ENCODE data around the gene TBC1D17.
"Not testable (repeated sequence)": the region's sequence is repeated elsewhere in the genome, so short reads cannot be mapped to it uniquely, and the experiment has no call there.

Gene TBC1D17

DNA sequence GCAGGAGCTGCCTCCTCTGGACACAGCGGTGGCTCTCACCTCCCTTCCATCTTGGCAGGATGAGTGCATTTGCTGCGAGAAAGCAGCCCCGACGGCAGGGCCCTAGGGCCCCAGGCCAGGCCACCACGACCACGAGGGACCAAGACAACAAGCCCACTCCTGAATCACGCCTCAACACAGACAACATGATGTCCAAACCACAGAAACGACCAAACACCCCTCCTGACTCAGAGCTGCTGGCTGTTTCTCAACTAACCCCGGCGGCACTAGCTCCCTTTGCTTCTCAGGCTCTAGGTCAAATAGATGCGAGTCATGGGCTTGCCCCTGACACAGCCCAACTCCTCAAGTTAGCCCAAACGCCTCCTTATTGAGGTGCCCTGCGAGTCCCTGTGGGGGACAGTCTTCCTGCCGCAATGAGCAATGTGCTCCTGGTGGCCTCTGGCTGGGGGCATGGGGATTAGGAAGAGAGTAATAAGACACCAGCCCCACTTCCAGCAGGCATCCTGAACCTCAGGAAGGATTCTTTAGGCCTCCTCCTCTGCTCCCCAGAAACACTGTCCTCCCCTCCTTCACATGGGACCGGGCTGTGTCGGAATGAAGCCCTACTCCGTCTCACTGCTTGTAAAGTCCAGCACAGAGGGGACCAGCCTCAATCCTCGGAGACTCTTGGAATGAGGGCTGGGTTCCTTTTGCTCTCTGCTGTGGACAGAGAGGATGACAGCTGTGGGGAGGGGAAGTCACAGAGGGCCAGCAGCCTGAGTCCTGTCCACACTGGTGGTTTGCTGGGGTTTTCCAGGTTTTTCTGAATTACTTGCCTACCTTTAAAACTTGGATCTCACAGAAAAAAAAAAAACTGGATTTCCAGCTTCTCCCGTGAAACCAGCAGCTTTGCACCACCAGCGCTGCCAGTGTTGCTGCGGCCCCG is 44.6 kb downstream of the TBC1D17 start:
- no peak for DNase-seq (ENCODE audit: low spot score)

DNA sequence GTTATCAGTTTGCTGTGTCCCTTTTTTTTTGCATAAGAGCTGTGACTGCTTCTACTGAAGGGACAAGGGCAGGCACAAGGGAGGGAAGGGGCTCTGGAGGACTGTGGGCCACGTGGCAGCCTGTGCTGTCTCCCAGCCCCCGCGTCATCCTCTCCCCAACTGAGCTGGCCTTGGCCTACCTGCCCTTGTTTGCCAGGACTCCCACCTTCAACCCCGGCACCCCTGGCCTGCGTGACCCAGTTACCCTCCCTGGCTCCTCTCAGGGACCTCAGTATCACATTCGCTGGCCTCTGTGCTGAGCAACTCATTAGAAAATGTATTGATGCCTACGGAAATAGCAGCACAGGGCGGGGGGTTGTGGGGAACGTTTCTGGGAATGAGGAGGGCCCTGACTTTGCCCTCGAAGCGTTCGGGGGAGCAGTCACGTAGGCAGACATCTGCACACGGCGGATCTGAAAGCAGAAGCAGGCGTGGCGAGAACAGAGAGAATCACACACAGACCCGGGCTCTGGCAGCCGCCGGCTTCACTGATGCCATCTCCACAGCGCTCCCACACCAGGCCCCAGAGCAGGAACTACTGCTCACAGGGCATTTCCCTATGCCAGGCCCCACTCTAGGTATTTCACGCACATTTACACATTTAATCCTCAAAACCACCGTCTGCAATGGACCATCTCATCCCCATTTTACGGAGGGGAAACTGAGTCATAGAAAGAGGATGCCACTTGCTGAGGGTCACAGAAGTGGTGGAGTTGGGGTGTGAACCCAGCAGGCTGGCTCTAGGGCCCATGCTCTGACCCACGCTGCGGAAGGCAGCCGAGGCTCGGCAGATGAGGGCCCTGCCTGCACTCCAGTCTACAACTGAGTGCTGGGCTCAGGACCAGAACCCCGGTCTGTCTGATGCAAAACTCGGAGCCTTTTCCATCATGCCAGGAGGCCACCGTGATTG is 45.8 kb downstream of the TBC1D17 start:
- no peak for DNase-seq (ENCODE audit: low spot score)

DNA sequence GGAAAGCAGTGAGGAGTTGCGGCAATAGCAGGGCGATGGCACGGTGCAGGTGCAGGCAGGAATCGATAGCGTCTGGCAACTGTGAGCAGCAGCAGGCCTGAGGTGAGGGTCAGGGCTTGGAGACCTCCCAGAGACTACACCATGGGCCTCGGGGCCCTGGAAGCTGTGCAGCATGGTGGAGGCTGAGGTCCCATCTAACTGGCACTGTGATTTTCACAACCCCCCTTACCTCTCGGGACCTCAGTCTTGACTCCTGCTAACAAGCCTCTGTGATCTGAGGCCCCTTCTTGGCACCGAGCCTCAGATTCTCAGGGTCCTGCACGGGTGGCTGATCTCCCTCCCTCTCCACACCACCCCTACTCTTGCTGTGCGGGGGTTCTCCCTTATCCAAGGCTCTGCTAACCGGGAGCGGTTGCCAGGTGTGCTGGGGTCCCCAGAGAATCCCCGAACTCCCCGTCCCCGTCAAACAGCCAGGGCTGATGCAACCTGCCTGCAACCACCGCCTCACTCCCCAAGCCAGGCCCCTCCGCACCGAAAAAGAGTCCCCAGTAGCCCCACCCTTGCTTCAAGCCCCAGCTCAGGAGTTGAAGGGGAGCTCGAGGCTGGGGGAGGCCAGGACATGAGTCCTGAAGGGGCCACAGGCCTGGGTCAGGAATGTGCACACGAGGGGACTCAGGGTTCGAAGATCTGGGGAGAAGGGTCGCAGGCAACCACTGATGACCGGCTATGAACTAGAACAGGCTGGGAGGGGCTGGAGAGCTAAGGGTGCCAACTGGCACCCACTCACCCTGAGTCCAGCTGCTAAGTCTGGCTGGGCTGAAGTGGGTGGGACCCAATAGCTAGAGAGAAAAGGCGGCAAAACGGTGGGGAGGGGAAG is 46.7 kb downstream of the TBC1D17 start:
- no peak for DNase-seq (ENCODE audit: low spot score)

DNA sequence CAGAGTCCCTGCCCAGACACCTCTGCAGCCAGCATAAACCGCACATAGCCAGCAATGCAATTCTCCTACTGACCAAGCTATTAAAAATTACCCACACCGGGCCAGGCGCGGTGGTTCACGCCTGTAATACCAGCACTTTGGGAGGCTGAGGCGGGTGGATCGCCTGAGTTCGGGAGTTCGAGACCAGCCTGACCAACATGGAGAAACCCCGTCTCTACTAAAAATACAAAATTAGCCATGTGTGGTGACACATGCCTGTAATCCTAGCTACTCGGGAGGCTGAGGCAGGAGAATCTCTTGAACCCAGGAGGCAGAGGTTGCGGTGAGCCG is 47.3 kb downstream of the TBC1D17 start:
- not testable (repeated sequence) for DNase-seq (ENCODE audit: low spot score)

DNA sequence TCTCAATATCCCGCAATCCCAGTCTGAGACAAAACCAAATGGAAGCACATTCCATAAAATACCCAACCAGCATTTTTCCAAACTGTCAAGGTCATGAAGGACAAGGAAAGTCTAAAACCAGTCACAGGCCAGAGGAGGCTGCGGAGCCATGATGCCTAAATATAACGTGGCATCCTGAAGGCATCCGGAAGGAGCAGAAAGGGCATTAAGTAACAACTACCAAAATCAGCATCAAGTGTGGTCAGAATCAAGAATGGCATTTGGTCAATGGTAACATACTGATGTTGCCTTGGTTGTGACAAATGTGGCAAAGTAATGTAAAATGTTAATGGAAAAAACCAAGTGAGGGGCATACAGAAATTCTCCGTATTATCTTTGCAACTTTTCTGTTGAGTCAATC is 48.0 kb downstream of the TBC1D17 start:
- DNase-seq (ENCODE audit: low spot score) = no peak

DNA sequence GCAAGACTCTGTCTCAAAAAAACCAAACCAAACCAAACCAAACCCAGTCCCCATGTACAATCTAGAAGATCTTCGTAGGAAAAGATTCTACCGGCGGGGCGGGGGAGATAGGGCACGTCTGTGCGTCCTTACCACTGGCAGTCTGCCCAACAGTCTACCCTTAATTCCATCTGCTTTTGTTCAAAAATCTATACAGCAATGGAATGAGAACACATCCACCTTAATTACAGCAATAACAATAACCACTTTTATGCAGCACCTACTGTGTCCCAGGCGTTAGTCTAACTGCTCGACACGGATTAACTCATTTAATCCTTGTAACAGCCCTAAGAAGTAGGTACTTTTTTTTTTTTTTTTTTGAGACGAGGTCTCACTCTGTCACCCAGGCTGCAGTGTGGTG is 49.0 kb downstream of the TBC1D17 start:
- DNase-seq (ENCODE audit: low spot score) = no peak

DNA sequence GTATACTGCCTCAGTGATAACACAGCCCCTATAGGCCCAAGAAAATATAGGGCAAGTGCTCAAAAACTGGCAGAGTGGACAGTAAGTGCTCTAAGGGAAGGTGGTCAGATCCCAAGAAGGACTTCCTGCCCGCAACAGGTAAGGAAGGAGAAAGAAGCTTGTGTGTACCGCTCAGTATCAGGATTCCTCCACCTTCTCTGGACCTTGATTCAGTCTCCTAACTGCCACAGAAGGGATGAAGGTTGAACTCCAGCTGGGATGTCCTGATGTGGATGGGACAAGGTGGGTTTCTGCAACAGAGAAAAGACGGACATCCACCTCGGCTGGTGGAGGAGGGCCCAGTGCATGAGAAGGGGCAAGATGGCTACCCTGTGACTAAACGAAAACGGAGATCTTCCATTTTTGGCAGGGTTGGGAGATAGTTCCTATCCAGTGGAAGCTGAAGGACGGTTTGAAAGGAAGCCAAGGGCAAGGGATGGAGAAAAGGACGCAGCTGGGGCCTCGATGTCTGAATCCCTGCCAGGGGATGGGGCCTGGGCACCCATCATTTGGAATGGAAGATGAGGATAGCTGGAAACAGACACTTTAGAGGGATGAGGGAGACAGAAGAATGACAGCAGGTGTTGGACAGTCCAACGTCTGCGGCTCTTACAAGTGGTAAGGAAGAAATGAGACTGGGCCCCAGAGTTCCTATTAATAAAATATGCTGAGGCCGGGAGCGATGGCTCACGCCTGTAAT is 50.2 kb downstream of the TBC1D17 start:
- no peak for DNase-seq (ENCODE audit: low spot score)

DNA sequence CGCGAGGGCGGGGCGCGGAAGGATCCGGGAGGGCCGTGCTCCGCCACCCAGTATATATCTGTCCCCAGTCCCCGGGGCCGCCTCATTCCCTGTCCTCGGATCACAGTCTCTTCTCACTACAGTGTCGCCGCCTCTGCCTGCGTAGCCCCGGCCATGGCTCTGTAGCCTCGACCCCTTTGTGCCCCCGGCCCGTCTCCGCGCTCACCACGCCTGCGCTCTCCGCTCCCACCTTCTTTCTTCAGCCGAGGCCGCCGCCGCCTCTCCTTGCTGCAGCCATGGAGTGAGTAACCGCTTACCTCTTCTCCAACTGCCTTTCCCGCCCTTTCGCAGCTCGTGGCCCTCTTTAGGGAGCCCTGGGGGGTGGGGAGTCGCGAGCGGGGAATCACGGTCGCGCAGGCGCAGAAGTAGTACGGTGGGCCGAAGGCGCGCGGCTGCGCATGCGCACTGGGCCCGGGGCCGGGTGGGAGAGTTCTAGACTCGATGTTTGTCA is 51.7 kb downstream of the TBC1D17 start, which contains the start of the genes ATF5 and NUP62:
Gene ATF5, plus strand, starts transcription at position 85 of the 490 bp plus-strand sequence. CDS start 1,646 bp downstream, outside the sequence.
Gene NUP62, minus strand, starts transcription at position 384 of the 490 bp plus-strand sequence. CDS start 19,697 bp downstream, outside the sequence.
- DNase-seq (ENCODE audit: low spot score) = peak; percentile 89

DNA sequence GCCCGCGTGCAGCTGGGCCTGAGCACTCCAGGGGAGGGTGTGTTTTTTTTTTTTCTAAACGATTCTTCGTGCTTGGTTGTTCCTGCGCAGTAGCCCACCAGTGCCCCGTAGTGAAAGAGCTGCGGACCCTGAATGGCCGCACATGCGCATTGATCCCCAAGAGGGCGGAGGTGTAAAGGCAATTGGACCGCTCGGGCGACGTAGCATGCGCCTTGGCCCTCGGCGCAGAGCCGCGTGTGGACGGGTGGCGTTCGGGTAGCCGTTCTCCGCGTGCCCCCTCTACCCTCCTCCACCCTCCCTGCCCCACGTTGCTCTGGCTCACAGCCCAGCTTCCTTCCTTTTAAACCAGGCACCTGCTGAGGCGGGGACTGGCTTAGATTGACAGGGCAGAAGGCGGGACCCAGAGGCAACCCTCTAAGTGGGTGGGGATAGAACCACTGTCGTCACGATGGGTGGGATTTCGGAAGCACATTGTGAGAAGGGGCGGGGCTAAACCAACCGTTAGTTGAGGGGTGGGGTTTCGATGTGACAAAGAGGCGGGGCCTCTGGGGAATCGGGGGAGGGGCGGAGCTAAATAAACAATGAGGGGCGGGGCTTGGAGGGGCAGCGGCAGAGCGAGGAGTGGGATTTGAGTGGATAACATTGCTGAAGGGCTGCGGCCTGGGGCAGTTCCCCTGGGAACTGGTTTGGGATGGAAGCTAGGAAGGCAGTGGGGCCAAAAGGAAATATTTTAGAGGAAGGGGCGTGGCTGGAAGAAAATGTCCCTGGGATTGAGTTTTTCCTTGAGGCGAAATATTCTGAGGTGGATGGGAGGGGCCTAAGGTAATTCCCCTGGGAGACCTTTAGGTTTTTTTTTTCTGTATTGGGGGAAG is 52.3 kb downstream of the TBC1D17 start:
- DNase-seq (ENCODE audit: low spot score) = peak; percentile 94

DNA sequence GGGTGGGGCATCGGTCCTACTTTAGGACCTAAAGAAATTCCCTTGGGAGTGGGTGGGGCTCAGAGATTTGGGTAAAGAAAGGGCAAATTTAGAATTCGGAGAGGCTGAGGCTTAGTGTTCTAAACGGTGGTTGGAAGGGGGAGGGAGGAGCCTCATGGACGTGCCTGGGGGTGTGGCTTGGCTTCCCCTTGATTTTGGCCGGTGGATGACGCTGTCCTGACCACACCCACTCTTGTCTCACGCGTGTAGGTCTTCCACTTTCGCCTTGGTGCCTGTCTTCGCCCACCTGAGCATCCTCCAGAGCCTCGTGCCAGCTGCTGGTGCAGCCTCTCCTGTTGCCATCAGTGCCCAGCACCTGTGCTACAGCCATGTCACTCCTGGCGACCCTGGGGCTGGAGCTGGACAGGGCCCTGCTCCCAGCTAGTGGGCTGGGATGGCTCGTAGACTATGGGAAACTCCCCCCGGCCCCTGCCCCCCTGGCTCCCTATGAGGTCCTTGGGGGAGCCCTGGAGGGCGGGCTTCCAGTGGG is 53.0 kb downstream of the TBC1D17 start:
- DNase-seq (ENCODE audit: low spot score) = no peak

DNA sequence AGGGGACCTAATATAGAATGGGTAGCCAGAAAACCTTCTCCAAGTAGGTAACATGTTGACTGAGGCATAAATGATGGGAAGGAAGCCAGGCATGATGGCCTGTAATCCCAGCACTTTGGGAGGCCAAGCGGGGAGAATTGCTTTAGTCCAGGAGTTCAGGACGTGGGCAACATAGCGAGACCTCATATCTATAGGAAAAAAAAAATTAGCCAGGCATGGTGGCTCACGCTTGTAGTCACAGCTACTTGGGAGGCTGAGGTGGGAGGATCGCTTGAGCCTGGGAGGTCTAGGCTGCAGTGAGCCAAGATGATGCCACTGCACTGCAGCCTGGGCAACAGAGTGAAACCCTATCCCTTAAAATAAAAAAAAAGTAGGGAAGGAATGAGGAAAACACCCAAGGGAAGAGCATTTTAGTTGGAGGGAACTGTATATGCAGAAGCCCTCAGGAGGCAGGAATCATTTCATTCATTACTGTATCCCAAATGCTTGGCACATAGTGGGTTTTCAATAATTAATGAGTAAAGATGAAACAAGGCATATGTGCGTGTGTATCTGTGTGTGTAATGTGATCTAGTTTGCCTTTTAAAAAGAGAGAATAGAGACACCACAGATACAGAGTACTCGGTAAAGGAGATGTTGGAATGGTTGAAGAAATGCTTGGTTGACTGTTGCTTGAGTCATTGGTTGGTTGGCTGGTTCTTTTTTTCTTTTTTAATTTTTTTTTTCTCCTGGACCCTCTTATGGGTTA is 54.0 kb downstream of the TBC1D17 start:
- no peak for DNase-seq (ENCODE audit: low spot score)

DNA sequence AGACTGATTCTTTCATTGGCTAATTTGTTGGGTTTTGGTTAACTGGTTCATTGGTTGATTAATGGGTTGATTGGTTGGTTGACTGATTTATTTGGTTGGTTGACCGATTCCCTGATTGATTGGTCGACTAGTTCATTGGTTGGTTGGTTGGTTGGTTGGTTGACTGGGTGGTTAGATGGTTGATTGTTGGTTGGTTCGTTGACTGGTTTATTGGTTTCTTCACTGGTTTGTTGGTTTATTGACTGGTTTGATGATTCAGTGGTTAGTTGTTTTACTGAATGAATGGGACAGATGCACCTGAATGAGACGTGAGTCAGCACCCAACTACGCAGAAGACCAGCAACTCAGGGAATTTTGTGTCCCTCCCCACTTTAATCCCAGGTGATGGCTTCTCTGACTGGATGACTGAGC is 54.5 kb downstream of the TBC1D17 start:
- DNase-seq (ENCODE audit: low spot score) = no peak

DNA sequence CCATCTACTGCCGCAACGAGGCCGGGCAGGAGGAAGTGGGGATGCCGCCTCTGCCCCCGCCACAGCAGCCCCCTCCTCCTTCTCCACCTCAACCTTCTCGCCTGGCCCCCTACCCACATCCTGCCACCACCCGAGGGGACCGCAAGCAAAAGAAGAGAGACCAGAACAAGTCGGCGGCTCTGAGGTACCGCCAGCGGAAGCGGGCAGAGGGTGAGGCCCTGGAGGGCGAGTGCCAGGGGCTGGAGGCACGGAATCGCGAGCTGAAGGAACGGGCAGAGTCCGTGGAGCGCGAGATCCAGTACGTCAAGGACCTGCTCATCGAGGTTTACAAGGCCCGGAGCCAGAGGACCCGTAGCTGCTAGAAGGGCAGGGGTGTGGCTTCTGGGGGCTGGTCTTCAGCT is 55.2 kb downstream of the TBC1D17 start:
- DNase-seq (ENCODE audit: low spot score) = peak; percentile 30

DNA sequence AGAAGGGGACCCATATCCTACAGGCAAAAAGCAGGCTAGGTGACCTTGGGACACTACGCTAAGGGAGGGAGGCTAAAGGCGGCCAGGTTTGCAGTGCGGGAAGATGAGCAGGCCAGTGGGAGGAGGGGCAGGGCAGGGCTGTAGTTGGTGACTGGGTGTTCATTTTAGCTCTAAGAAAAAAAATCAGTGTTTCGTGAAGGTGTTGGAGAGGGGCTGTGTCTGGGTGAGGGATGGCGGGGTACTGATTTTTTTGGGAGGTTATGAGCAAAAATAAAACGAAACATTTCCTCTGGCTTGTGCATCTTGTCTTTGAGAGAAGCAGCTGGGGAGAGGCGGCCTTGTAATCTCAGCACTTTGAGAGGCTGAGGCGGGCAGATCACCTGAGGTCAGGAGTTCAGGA is 56.1 kb downstream of the TBC1D17 start:
- DNase-seq (ENCODE audit: low spot score) = no peak

DNA sequence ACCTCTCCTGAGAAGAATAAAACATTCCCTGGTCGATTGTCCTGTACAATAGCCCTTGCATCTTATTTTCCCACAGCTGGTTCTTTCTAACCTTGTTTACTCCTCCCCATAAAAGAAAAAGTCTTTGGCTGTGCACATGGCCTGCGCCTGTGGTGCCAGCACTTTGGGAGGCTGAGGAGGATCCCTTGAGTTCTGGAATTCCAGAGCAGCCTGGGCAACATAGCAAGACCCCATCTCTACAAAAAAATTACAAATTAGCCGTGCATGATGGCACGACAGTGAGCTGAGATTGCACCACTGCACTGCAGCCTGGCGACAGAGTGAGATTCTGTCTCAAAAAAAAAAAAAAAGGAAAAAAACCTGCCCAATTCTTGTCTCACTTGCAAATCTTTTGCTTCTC is 59.0 kb downstream of the TBC1D17 start:
- DNase-seq (ENCODE audit: low spot score) = no peak

DNA sequence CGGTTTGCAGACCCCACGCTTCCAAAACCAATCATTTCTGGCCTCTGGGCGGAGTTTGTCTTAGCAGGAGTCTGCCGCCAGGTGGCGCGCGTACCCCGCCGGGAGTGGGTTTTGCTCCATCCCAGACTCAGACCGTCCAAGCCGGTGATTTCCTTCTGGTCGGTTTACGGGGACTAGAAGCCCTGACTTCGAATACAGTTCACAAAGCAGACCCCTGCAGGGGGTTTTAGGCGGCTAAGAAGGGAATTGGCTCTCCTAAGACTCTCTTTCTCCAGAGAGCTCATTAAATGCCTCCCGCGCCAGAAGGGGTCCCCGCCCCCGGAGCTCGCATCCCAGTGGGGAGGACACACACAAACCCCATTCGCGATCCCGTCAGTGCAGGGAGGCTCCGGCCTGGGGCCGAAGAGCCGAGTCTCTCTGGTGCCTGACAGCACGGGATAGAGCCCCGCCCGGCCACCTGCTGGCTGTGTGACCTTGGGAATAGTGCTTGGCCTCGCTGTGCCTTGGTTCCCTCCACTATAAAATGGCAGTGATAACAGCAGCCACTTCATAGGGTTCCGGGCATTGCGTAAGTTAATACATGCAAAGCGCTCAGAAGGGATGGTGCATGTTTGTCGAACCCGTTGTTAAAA is 60.4 kb downstream of the TBC1D17 start:
- peak; percentile 74 for DNase-seq (ENCODE audit: low spot score)
